ENCODE results near the gene C2CD3. TPM values are rescaled to one million over a fixed set of nuclear protein-coding genes. Genes with fewer than 3 reads are reported as not detected.

Gene C2CD3
- total and polyA plus RNA-seq, 9 of the 15 experiments (the other 6 are each of a cell fraction or from before 2014, with no cell fraction given) = 4.4 to 20.2 (median 15.4) TPM

GRCh38 chr11:73980001-73980961 lies 190.5 kb downstream of the C2CD3 start (continued):
- TF ChIP-seq, protein P1, sequence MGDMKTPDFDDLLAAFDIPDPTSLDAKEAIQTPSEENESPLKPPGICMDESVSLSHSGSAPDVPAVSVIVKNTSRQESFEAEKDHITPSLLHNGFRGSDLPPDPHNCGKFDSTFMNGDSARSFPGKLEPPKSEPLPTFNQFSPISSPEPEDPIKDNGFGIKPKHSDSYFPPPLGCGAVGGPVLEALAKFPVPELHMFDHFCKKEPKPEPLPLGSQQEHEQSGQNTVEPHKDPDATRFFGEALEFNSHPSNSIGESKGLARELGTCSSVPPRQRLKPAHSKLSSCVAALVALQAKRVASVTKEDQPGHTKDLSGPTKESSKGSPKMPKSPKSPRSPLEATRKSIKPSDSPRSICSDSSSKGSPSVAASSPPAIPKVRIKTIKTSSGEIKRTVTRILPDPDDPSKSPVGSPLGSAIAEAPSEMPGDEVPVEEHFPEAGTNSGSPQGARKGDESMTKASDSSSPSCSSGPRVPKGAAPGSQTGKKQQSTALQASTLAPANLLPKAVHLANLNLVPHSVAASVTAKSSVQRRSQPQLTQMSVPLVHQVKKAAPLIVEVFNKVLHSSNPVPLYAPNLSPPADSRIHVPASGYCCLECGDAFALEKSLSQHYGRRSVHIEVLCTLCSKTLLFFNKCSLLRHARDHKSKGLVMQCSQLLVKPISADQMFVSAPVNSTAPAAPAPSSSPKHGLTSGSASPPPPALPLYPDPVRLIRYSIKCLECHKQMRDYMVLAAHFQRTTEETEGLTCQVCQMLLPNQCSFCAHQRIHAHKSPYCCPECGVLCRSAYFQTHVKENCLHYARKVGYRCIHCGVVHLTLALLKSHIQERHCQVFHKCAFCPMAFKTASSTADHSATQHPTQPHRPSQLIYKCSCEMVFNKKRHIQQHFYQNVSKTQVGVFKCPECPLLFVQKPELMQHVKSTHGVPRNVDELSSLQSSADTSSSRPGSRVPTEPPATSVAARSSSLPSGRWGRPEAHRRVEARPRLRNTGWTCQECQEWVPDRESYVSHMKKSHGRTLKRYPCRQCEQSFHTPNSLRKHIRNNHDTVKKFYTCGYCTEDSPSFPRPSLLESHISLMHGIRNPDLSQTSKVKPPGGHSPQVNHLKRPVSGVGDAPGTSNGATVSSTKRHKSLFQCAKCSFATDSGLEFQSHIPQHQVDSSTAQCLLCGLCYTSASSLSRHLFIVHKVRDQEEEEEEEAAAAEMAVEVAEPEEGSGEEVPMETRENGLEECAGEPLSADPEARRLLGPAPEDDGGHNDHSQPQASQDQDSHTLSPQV (IDR thresholded peaks at IDR 0.05) = peak; percentile 49
- TF ChIP-seq, protein P2, sequence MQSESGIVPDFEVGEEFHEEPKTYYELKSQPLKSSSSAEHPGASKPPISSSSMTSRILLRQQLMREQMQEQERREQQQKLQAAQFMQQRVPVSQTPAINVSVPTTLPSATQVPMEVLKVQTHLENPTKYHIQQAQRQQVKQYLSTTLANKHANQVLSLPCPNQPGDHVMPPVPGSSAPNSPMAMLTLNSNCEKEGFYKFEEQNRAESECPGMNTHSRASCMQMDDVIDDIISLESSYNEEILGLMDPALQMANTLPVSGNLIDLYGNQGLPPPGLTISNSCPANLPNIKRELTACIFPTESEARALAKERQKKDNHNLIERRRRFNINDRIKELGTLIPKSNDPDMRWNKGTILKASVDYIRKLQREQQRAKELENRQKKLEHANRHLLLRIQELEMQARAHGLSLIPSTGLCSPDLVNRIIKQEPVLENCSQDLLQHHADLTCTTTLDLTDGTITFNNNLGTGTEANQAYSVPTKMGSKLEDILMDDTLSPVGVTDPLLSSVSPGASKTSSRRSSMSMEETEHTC (IDR thresholded peaks at IDR 0.05) = no peak
- TF ChIP-seq AFF4 (CRISPR knock-in tag; IDR thresholded peaks at IDR 0.05) (0 out of 2 replicates have a peak, but pooled peaks have one; percentile 55), MEF2A (IDR thresholded peaks at IDR 0.05; ENCODE audit: control insufficient read depth, low read depth, low read length) (no peak), PML (IDR thresholded peaks at IDR 0.05; ENCODE audit: low read length) (0 out of 2 replicates have a peak, but pooled peaks have one; percentile 5), ETV1 (tag; conservative IDR thresholded peaks at IDR 0.05; ENCODE audit: low read depth) (0 out of 2 replicates have a peak, but pooled peaks have one; percentile 20), HSF4 (CRISPR knock-in tag; IDR thresholded peaks at IDR 0.05; ENCODE audit: borderline replicate concordance) (no peak), BRD4 (IDR thresholded peaks at IDR 0.05) (no peak), POLR2AphosphoS2 (IDR thresholded peaks at IDR 0.05; ENCODE audit: low read length) (no peak), HEY1 (CRISPR knock-in tag; IDR thresholded peaks at IDR 0.05; ENCODE audit: borderline replicate concordance) (no peak), PTTG1 (tag; IDR thresholded peaks at IDR 0.05; ENCODE audit: low read depth) (no peak), SOX6 (IDR thresholded peaks at IDR 0.05) (0 out of 2 replicates have a peak, but pooled peaks have one; percentile 25)
- TF ChIP-seq, protein P3, sequence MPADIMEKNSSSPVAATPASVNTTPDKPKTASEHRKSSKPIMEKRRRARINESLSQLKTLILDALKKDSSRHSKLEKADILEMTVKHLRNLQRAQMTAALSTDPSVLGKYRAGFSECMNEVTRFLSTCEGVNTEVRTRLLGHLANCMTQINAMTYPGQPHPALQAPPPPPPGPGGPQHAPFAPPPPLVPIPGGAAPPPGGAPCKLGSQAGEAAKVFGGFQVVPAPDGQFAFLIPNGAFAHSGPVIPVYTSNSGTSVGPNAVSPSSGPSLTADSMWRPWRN (IDR thresholded peaks at IDR 0.05; ENCODE audit: low read depth) = no peak
- TF ChIP-seq, protein P4, sequence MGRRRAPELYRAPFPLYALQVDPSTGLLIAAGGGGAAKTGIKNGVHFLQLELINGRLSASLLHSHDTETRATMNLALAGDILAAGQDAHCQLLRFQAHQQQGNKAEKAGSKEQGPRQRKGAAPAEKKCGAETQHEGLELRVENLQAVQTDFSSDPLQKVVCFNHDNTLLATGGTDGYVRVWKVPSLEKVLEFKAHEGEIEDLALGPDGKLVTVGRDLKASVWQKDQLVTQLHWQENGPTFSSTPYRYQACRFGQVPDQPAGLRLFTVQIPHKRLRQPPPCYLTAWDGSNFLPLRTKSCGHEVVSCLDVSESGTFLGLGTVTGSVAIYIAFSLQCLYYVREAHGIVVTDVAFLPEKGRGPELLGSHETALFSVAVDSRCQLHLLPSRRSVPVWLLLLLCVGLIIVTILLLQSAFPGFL (CRISPR knock-in tag; IDR thresholded peaks at IDR 0.05) = no peak
